Effector CD4-positive, alpha-beta T cell (primary cell): ENCODE measurements around the gene RIMS1.
"Not testable (repeated sequence)": the region's sequence is repeated elsewhere in the genome, so short reads cannot be mapped to it uniquely, and the experiment has no call there.

ENCODE experiments used
- DNase-seq: peaks from one replicate; pipeline ENCODE4 v3.0.0-alpha.2; 2020

Gene RIMS1

GRCh38 chr6:71979911-71980310 lies 93.6 kb downstream of the RIMS1 start:
- DNase-seq = no peak

- DNase-seq = no peak
Observed at GRCh38 chr6:71982389-71982788, 96.0 kb downstream of the RIMS1 start.

GRCh38 chr6:71983131-71983530 lies 96.8 kb downstream of the RIMS1 start:
- no peak for DNase-seq

- DNase-seq = no peak
Observed at GRCh38 chr6:71994705-71995271, 108.4 kb downstream of the RIMS1 start.

- DNase-seq = no peak
Observed at GRCh38 chr6:71997341-71997740, 111.0 kb downstream of the RIMS1 start.

GRCh38 chr6:72002415-72002814 lies 116.1 kb downstream of the RIMS1 start:
- DNase-seq = no peak

GRCh38 chr6:72006591-72006990 lies 120.2 kb downstream of the RIMS1 start:
- not testable (repeated sequence) for DNase-seq

- DNase-seq = no peak
Observed at GRCh38 chr6:72022830-72023229, 136.5 kb downstream of the RIMS1 start.

- DNase-seq = no peak
Observed at GRCh38 chr6:72031471-72031870, 145.1 kb downstream of the RIMS1 start.

GRCh38 chr6:72032086-72032485 lies 145.7 kb downstream of the RIMS1 start:
- DNase-seq = no peak

GRCh38 chr6:72035486-72035885 lies 149.1 kb downstream of the RIMS1 start:
- DNase-seq = no peak

- no peak for DNase-seq
Observed at GRCh38 chr6:72035966-72036365, 149.6 kb downstream of the RIMS1 start.

- DNase-seq = no peak
Observed at GRCh38 chr6:72037006-72037405, 150.7 kb downstream of the RIMS1 start.

GRCh38 chr6:72040111-72040510 lies 153.8 kb downstream of the RIMS1 start:
- no peak for DNase-seq

GRCh38 chr6:72042088-72042487 lies 155.7 kb downstream of the RIMS1 start:
- DNase-seq = no peak

GRCh38 chr6:72048080-72048479 lies 161.7 kb downstream of the RIMS1 start:
- no peak for DNase-seq

- DNase-seq = no peak
Observed at GRCh38 chr6:72049376-72049775, 163.0 kb downstream of the RIMS1 start.

- no peak for DNase-seq
Observed at GRCh38 chr6:72061286-72061685, 174.9 kb downstream of the RIMS1 start.

- DNase-seq = no peak
Observed at GRCh38 chr6:72064399-72064975, 178.1 kb downstream of the RIMS1 start.

GRCh38 chr6:72078096-72078495 lies 191.7 kb downstream of the RIMS1 start:
- DNase-seq = no peak

- no peak for DNase-seq
Observed at GRCh38 chr6:72080260-72080941, 194.1 kb downstream of the RIMS1 start.

- no peak for DNase-seq
Observed at GRCh38 chr6:72081871-72082270, 195.5 kb downstream of the RIMS1 start.

- DNase-seq = no peak
Observed at GRCh38 chr6:72083976-72084375, 197.6 kb downstream of the RIMS1 start.

- no peak for DNase-seq
Observed at GRCh38 chr6:72084992-72085569, 198.7 kb downstream of the RIMS1 start.
